GM06990 (cell line): ENCODE measurements around the gene BBX.

ENCODE experiments used
- DNase-seq: peaks from one replicate; pipeline ENCODE4 v3.0.0-alpha.2; 2011; ENCODE audit not compliant: insufficient read length; ENCODE audit errors: extremely low read depth
- H3K27me3 ChIP-seq: replicated peaks from 2 replicates; pipeline ENCODE4 v1.6.0; 2011; ENCODE audit warnings: low read length; ENCODE audit not compliant: control insufficient read depth, insufficient read depth
- H3K36me3 ChIP-seq: 2 replicates; pipeline ENCODE4 v1.5.1; 2011; ENCODE audit warnings: low read length; ENCODE audit not compliant: control insufficient read depth, insufficient read depth
- H3K4me3 ChIP-seq: replicated peaks from 2 replicates; pipeline ENCODE4 v1.5.1; 2011; ENCODE audit warnings: low read depth, mild to moderate bottlenecking, control low read depth, low read length
- CTCF ChIP-seq: IDR thresholded peaks from 2 replicates; pipeline ENCODE4 v1.5.1; 2011; ENCODE audit warnings: low read length, control low read depth, mild to moderate bottlenecking, inconsistent platforms; ENCODE audit not compliant: insufficient read depth, poor library complexity, severe bottlenecking

BBX gene

GRCh38 chr3:107794664-107795443 lies 272.1 kb downstream of the BBX start:
- Histone ChIP-seq H3K4me3 (no peak overlapping the region), H3K27me3 (no peaks in the 10 kb centered on the region), H3K36me3 (no peaks in the 10 kb centered on the region; the same call in none of the 2 replicates)
- TF ChIP-seq CTCF, result no peak
- DNase-seq, result no peak

- H3K4me3 ChIP-seq, result no peak overlapping the region
- H3K36me3 ChIP-seq, result no peaks in the 10 kb centered on the region; the same call in none of the 2 replicates
- H3K27me3 ChIP-seq, result no peaks in the 10 kb centered on the region
- TF ChIP-seq CTCF, result no peak
- DNase-seq, result no peak
Observed at GRCh38 chr3:107795514-107796094, 272.8 kb downstream of the BBX start.

- peaks cover 2% of the 10 kb centered on the region for H3K36me3 ChIP-seq
- no peak for TF ChIP-seq CTCF
- DNase-seq, result no peak
- no peak overlapping the region for H3K4me3 ChIP-seq
- no peaks in the 10 kb centered on the region for H3K27me3 ChIP-seq
Observed at GRCh38 chr3:107796791-107797190, 274.0 kb downstream of the BBX start.

- Histone ChIP-seq H3K27me3 (no peaks in the 10 kb centered on the region), H3K4me3 (no peak overlapping the region), H3K36me3 (peaks cover 6% of the 10 kb centered on the region)
- no peak for TF ChIP-seq CTCF
- no peak for DNase-seq
Observed at GRCh38 chr3:107797586-107797985, 274.8 kb downstream of the BBX start.

- DNase-seq, result no peak
- Histone ChIP-seq H3K27me3 (no peaks in the 10 kb centered on the region), H3K4me3 (no peak overlapping the region), H3K36me3 (peaks cover 7% of the 10 kb centered on the region)
- TF ChIP-seq CTCF, result no peak
Observed at GRCh38 chr3:107798381-107798780, 275.6 kb downstream of the BBX start.

GRCh38 chr3:107800710-107801109 lies 277.9 kb downstream of the BBX start:
- peaks cover 10% of the 10 kb centered on the region for H3K36me3 ChIP-seq
- no peak overlapping the region for H3K4me3 ChIP-seq
- no peaks in the 10 kb centered on the region for H3K27me3 ChIP-seq
- no peak for DNase-seq
- TF ChIP-seq CTCF, result no peak
